Measurements from ENCODE around the gene TCEA2. TPM values are rescaled to one million over a fixed set of nuclear protein-coding genes. Genes with fewer than 3 reads are reported as not detected.

TCEA2 gene
- total and polyA plus RNA-seq, 9 of the 15 experiments (the other 6 are each of a cell fraction or from before 2014, with no cell fraction given): 1.4 to 28.7 (median 5.4) TPM

DNA sequence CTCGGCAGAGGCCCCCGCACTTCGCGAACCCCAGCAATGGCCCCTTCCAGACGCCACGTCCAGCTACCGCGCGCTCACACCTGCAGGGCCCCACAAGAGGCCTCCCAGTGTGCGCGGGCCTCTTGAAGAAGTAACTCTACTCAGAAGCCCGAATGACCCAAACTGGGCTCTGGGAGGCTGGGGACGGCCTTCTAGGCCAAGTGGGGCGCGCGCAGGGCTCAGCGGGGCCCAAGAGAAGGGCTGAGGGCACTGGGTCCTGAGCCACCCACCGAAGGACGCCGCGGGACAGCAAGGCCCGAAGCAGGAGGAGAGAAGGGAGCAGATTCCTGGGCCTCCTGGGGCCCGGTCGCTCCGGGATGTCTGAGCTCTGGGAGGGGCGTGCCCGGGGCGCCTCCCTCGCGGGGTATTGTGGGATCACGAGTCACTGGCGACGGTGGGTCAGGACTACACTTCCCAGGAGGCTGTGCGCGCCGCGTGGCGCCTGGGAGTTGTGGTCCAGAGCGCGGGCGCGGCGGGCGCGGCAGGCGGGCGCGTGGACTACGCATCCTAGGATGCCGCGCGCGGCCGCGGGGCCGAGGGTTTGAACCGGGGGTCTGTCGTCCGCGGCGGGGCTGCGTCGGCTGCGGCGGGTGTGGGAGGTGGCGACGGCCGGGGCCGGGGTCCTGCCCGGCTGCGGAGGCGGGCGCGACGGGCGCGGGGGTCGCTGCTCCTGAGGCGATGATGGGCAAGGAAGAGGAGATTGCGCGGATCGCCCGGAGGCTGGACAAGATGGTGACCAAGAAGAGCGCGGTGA lies at the start of gene TCEA2 (continued):
- no peak for TF ChIP-seq RFX7 (CRISPR knock-in tag; IDR thresholded peaks at IDR 0.05)
- TF ChIP-seq, protein P1, sequence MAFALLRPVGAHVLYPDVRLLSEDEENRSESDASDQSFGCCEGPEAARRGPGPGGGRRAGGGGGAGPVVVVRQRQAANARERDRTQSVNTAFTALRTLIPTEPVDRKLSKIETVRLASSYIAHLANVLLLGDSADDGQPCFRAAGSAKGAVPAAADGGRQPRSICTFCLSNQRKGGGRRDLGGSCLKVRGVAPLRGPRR (CRISPR knock-in tag; IDR thresholded peaks at IDR 0.05): no peak
- TF ChIP-seq, protein P2, sequence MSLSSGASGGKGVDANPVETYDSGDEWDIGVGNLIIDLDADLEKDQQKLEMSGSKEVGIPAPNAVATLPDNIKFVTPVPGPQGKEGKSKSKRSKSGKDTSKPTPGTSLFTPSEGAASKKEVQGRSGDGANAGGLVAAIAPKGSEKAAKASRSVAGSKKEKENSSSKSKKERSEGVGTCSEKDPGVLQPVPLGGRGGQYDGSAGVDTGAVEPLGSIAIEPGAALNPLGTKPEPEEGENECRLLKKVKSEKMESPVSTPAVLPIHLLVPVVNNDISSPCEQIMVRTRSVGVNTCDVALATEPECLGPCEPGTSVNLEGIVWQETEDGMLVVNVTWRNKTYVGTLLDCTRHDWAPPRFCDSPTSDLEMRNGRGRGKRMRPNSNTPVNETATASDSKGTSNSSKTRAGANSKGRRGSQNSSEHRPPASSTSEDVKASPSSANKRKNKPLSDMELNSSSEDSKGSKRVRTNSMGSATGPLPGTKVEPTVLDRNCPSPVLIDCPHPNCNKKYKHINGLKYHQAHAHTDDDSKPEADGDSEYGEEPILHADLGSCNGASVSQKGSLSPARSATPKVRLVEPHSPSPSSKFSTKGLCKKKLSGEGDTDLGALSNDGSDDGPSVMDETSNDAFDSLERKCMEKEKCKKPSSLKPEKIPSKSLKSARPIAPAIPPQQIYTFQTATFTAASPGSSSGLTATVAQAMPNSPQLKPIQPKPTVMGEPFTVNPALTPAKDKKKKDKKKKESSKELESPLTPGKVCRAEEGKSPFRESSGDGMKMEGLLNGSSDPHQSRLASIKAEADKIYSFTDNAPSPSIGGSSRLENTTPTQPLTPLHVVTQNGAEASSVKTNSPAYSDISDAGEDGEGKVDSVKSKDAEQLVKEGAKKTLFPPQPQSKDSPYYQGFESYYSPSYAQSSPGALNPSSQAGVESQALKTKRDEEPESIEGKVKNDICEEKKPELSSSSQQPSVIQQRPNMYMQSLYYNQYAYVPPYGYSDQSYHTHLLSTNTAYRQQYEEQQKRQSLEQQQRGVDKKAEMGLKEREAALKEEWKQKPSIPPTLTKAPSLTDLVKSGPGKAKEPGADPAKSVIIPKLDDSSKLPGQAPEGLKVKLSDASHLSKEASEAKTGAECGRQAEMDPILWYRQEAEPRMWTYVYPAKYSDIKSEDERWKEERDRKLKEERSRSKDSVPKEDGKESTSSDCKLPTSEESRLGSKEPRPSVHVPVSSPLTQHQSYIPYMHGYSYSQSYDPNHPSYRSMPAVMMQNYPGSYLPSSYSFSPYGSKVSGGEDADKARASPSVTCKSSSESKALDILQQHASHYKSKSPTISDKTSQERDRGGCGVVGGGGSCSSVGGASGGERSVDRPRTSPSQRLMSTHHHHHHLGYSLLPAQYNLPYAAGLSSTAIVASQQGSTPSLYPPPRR (CRISPR knock-in tag; IDR thresholded peaks at IDR 0.05; ENCODE audit: borderline replicate concordance): 0 out of 2 replicates have a peak, but pooled peaks have one; percentile 62
- TF ChIP-seq, protein P3, sequence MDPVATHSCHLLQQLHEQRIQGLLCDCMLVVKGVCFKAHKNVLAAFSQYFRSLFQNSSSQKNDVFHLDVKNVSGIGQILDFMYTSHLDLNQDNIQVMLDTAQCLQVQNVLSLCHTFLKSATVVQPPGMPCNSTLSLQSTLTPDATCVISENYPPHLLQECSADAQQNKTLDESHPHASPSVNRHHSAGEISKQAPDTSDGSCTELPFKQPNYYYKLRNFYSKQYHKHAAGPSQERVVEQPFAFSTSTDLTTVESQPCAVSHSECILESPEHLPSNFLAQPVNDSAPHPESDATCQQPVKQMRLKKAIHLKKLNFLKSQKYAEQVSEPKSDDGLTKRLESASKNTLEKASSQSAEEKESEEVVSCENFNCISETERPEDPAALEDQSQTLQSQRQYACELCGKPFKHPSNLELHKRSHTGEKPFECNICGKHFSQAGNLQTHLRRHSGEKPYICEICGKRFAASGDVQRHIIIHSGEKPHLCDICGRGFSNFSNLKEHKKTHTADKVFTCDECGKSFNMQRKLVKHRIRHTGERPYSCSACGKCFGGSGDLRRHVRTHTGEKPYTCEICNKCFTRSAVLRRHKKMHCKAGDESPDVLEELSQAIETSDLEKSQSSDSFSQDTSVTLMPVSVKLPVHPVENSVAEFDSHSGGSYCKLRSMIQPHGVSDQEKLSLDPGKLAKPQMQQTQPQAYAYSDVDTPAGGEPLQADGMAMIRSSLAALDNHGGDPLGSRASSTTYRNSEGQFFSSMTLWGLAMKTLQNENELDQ (CRISPR knock-in tag; IDR thresholded peaks at IDR 0.05; ENCODE audit: borderline replicate concordance): no peak
- no peak for TF ChIP-seq NFRKB (IDR thresholded peaks at IDR 0.05; ENCODE audit: low read depth)
- TF ChIP-seq JUND (IDR thresholded peaks at IDR 0.05; ENCODE audit: borderline replicate concordance, low read depth, low read length): peak; percentile 65; the same call in 1 of the 2 replicates
- TF ChIP-seq JUND (tag; IDR thresholded peaks at IDR 0.05; ENCODE audit: borderline replicate concordance, low read depth, low read length): no peak; the same call in 2 of the 3 replicates
- no peak for TF ChIP-seq CBFB (CRISPR knock-in tag; IDR thresholded peaks at IDR 0.05)
- no peak for TF ChIP-seq ZNF12 (CRISPR knock-in tag; IDR thresholded peaks at IDR 0.05)
- no peak for TF ChIP-seq JUNB (CRISPR knock-in tag; conservative IDR thresholded peaks at IDR 0.05)
- TF ChIP-seq ZNF589 (CRISPR knock-in tag; IDR thresholded peaks at IDR 0.05; ENCODE audit: low read depth): peak; percentile 92
- no peak for TF ChIP-seq ZNF324 (CRISPR knock-in tag; IDR thresholded peaks at IDR 0.05)
- no peak for TF ChIP-seq NELFE (IDR thresholded peaks at IDR 0.05; ENCODE audit: insufficient read depth, insufficient read length)
- TF ChIP-seq TFAM (CRISPR knock-in tag; conservative IDR thresholded peaks at IDR 0.05): no peak
- TF ChIP-seq, protein P4, sequence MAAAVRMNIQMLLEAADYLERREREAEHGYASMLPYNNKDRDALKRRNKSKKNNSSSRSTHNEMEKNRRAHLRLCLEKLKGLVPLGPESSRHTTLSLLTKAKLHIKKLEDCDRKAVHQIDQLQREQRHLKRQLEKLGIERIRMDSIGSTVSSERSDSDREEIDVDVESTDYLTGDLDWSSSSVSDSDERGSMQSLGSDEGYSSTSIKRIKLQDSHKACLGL (CRISPR knock-in tag; IDR thresholded peaks at IDR 0.05; ENCODE audit: borderline replicate concordance, poor library complexity, severe bottlenecking): no peak
- TF ChIP-seq ZNF511 (CRISPR knock-in tag; IDR thresholded peaks at IDR 0.05): no peak
- no peak for TF ChIP-seq TCF7 (IDR thresholded peaks at IDR 0.05; ENCODE audit: borderline replicate concordance)
- TF ChIP-seq KHSRP (IDR thresholded peaks at IDR 0.05): no peak
